ENCODE results near the gene MAML3.

Gene MAML3

DNA sequence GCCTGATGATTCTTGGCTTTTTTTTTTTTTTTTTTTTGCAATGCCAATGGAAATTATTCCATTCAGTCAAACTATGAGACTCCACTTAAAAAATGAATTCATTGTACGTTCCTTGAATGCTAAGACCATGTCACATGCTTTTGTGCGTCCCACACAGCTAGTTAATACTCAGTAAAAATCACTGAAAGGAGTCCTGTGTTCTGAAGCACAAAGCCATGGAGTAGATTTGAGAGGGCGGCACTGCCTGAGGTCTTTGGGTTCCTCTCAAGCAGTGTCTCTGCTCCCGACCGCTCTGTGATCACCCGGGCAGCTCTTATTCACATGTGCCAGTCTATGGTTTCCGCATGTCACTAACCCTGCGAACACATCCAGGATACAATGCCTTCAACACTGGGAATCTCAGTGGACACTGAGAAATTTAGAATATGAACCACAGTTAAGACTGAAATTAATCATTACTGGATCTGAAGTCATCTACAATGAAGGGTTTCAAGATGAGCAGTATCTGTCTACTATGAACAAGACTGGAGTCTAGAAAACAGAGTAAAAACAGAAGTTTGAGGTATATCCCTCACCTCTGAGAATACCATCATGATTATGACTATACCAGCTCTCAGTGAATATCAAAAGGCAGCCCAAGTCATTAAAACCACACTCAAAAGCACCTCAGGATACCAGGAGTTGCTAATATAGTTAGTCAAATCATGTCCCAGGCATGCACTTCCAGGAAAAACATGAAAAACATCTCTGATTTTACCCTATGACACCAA is 295.4 kb downstream of the MAML3 start:
- no peak overlapping the region for H3K27ac ChIP-seq
- no peak for DNase-seq (ENCODE audit: low read depth, low spot score)

DNA sequence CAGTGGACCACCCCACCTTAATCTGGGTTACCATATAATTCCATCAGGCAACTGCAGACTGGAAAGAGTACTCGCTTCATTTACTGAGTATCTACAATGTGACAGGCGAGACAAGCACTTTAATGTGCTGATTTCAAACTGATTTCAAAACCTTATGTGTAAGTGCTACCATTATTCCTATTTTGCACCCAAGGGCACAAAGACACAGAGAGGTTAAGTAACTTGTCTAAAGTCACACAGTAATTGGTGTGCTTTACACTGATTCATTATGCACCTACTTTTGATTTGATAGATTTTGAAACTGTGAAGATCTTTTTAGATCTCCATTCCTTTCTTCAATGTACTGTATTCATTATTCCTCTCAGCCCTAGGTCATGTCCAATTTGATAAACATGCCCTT is 296.0 kb downstream of the MAML3 start:
- no peak for DNase-seq (ENCODE audit: low read depth, low spot score)
- no peak overlapping the region for H3K27ac ChIP-seq

DNA sequence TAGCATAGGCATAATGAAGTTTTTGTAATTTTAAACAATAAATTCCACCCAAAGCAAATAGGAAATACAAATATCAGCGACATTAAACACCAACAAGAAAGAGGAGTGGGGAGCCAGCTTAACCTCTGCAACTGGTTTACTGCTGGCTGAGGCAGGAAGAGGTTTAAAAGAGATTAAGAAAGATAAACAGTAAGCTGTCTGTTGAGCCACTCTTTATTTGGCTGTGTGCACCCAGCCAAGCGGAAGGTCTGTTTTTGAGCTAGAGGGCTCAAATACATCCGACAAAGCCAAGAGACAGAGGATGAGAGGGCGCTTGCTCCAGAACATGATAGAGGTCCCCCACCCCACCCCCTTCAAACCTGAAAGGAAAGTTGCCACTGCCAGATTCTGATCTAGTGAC is 297.0 kb downstream of the MAML3 start:
- no peak overlapping the region for H3K27ac ChIP-seq

DNA sequence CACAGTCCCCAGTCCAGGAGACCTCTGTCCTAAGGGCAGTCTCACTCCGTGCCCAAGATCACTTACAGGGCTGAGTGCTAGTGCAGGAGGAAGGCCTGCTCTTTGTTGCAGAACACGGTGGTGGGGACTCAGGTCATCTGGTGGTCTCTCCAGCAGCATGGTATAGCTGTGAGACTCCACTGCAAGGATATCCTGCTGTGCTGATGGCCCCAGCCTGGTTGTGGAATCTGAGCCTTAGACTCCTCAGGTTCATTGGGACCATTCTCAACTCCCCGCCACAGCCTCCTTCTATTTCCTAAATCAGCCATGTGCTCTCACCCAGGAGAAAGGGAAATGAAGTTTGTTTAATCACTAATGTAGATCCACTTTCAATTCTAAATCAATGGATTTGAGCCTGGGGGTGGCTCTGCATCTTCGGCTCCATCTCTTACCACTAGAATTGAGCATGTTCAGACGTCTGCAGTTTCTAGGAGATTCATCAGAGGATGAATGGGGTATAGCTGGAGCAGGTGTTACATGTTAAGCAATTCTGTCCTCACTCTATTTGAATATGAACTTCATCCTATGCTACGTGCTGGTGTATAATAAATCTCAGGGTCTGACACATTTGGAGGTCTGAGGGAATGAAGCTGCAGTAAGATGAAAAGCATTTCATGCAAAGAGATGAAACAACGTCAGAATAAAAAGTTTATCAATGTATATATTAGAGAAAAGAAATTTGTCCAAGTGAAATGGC is 299.1 kb downstream of the MAML3 start:
- DNase-seq (ENCODE audit: low read depth, low spot score): no peak
- no peak overlapping the region for H3K27ac ChIP-seq

More for the DNA sequence above, 297.0 kb downstream of the MAML3 start:
- DNase-seq (ENCODE audit: low read depth, low spot score): no peak

DNA sequence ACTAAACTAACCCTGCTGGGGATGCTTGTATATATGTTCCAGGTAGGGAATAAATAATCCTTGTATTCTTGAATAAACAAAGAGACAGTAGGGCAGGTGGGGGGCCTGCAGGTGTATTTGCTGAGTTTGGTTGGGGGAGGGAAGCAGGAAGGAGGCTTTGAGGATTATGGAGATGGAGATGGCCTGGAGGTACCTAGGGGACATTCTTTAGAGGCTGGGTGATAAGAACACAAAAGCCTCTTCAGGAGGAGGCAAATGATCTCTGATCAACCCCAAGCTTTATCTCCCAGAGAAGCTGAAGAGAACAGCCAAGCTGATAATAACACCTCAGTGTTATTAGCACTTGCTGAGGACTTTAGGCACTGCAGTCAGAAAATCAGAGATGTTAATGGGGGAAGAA is 300.7 kb downstream of the MAML3 start:
- no peak for DNase-seq (ENCODE audit: low read depth, low spot score)
- H3K27ac ChIP-seq: no peak overlapping the region

DNA sequence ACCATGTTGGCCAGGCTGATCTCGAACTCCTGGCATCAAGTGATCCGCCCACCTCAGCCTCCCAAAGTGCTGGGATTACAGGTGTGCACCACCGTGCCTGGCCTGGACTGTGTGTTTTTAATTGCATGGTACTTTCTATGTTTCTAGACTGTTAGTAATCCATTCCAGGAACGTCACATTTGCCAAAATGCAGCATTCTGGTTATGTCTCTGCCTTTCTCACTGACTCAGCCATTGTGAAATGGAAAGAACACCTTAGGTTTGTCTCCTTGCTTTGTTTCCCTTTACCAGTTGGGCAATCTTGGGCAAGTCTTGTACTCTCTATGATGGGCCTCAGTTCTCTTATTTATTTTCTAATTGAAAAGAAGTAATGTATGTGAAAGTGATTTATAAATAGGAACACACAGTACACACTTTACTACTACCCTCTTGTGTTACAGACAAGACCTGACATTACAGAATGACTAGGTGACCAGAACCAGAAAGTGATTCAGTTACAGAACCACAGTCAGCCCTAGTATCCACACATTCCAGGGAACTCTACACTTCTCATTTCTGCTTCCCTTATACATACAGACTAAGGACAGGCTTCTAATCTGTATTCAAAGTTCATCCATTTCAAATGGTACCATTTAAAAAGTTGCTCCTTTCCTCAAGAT is 301.2 kb downstream of the MAML3 start:
- H3K27ac ChIP-seq: no peak overlapping the region
- DNase-seq (ENCODE audit: low read depth, low spot score): no peak

DNA sequence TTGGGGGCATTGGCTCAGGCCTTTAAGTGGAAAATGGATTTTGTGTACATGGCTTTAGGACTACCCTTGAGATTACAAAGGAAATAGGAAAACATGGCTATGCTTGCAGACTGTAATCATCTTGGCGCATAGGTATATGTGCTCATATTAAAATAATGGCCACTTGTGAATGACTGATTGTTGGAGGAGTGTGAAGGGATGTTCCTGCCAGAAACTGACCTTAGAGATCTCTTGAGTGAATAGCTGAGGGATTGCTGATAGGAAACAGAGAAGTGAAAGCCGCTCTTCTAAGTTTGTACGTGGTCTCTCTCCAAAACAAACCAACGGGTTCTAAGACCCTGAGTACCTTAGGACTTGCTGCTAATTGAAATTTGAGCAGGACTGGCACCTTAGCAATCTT is 302.3 kb downstream of the MAML3 start:
- DNase-seq (ENCODE audit: low read depth, low spot score): no peak
- no peak overlapping the region for H3K27ac ChIP-seq

DNA sequence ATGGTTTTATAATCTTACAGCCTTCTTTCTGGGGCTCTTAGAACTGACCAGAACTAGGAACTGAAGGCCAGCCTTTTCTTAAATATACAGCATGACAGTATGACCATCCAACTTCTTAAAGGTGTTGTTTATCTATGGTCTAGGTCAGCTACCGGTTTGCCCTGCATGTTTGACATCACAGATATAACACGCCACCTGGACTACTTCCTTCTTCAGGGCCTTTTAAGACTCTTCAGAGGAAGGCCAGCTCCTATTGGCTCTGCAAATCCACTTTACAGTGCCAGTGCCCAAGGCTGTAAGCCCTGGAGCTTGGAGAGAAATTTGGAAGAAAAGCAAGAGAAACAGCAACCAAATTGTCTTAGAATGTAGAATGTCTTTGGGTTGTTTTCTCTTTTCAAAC is 302.9 kb downstream of the MAML3 start:
- H3K27ac ChIP-seq: no peak overlapping the region
- DNase-seq (ENCODE audit: low read depth, low spot score): no peak

DNA sequence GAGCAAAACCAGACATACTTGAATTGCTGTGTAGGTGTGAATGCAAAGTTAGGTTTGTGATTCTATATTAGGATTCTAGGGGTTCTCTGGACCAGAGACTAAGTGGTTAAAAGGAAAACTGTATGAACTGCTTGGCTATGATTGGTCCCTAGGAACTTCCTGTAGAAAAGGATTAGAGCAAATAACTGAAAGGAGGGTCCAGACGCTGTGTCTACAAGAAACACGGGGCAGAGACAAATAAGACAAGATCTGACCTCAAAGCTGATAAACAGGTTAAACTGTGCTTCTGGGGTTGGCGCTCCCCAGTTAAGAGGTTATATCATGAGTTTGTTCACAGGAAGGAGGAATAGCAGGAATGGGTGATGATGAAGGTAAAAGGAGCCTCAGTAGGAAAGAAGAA is 304.8 kb downstream of the MAML3 start:
- DNase-seq (ENCODE audit: low read depth, low spot score): no peak
- H3K27ac ChIP-seq: no peak overlapping the region

DNA sequence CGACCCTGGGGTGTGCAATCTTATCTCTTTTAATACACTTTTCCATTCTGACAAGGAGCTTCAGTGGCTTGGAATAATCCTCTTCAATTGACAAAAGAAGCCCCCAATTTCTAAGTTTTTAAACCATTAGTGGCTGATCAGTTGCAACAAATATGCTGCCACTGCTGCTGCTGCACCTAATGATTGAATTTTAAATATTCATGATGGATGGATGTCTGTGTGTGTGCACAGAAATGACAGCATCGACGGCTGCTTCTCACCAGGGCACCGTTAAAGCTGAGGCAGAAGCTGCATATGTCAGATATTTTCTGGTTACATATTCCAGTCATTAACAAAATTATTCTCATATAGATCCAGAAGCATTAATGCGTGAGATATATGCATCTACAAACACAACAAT is 306.0 kb downstream of the MAML3 start:
- no peak overlapping the region for H3K27ac ChIP-seq
- DNase-seq (ENCODE audit: low read depth, low spot score): no peak

DNA sequence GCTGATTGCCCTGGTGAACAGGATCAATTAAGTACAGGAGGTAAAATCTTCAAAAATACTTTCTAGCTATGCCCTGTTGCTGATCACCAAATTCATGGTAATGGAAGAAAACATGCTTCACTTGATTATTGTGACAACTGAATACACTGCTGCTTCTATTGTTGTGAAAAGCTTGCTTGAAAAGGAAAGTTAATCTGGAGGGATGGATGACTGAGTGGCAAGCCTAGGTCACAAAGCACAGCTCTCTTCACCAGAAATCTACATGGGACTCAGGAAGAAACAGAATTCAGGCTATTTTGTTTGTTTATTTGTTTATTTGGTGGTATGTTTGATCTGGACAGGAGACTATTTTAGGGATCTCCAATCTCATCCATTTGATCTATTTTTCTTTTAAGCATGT is 306.4 kb downstream of the MAML3 start:
- H3K27ac ChIP-seq: no peak overlapping the region
- DNase-seq (ENCODE audit: low read depth, low spot score): no peak

DNA sequence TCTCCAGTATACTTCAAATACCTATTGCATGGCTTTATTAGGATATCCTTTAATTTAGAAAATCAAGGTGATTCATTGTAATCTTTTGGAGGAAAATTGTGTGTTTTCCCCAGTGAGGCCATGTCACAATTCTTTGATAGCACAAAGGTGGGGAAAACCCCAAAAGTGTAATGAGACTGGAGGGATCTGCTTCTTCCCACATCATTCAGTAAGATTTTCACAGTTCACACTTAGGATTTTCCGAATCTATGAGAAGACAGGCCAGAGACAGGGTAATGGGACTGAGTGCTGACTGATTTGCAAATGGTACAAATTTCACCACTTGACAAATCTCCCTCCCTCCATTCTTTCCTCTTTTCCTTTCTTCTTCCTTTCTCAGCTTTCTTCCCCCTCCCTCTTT is 307.2 kb downstream of the MAML3 start:
- DNase-seq (ENCODE audit: low read depth, low spot score): no peak
- no peak overlapping the region for H3K27ac ChIP-seq

DNA sequence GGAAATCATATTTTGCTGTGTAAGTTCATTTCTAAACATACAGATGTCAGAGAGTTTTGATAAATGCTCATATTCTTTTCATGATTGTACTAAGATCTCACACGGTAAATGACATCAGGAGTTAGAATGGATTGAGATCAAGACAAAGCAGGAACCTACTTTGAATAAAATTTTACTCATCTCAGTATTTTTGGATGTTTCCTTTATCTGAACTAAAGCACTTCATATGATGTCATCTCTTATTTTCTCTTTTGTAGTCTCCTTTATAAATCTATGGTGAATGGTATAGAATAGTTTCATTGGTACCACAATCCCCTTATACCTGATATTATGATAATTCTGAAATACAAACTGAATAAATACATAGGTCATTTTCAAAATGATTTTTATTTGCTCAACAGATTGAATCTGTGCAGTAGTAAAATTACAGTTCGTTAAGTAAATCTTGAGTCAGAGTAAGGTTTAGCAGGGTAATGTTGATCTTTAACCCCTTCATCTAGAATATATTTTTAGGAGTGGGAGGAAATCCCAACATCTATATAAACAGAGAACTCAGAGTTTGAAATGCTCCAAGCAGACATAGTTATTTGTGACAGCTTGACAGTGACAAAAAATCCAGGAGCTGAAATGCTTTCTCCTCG is 308.4 kb downstream of the MAML3 start:
- DNase-seq (ENCODE audit: low read depth, low spot score): no peak
- no peak overlapping the region for H3K27ac ChIP-seq

DNA sequence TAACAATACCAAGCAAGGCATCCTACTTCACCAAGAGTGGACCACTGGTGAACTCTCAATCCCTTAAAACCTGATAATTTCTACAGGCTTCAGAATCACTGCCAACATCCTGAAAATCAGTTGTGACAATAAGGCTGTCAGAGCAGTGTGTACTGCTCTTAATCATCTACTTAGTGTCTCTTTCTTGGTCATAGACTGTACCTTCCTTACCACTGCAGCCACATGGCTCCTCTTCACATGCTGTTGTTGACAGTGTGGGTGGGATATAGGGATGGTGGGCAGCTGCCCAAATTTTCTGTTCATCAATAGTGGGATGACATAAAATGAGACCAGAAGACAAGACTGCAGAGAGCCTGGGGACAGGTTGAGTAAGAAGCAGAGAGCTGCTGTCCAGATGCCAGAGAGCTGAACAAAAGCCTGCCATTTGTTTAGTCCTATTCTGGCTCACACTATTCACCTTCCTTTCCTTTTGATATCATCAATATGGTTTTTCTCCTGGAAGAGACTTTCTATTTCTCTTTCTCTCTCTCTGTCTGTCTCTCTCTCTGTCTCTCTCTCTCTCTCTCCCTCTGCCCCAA is 309.4 kb downstream of the MAML3 start:
- no peak for DNase-seq (ENCODE audit: low read depth, low spot score)

DNA sequence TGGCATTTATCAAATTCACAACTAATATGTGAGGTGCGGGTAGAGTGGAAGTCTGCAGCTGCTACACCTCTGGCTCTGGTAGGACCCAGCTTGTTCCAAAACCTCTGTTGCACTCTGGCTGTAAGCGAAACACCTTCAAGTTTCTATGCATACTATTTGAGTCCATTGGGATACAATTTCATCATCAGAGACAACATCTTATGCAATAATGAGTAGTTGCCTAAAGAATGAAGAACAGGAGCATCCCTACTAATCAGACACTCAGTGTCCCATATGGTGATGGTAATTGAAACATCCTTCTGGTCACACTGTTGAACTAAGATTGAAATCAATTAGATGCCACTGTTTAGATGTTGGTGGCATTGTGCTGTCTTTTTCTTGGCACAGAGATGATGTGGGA is 309.9 kb downstream of the MAML3 start:
- no peak overlapping the region for H3K27ac ChIP-seq
- no peak for DNase-seq (ENCODE audit: low read depth, low spot score)

More for the DNA sequence above, 309.4 kb downstream of the MAML3 start:
- no peak overlapping the region for H3K27ac ChIP-seq

DNA sequence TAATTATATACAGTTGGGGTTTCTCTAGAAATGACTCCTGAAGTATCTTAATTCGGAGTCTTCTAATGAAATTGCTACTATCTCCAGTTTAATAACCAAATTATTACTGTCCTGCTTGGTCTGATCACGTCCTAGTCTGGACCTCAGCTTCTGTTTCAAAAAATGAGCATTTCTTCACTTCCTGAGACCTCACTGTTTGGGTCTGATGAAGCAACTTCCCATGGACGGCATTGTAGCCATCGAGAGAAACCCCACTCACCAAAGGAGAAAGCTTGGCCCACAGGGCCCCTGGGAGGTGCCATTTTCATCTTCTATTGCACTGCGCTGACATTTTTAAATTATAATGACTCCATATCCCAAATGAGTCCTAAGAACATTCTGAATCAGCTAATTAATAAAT is 310.3 kb downstream of the MAML3 start:
- no peak for DNase-seq (ENCODE audit: low read depth, low spot score)
- H3K27ac ChIP-seq: no peak overlapping the region

DNA sequence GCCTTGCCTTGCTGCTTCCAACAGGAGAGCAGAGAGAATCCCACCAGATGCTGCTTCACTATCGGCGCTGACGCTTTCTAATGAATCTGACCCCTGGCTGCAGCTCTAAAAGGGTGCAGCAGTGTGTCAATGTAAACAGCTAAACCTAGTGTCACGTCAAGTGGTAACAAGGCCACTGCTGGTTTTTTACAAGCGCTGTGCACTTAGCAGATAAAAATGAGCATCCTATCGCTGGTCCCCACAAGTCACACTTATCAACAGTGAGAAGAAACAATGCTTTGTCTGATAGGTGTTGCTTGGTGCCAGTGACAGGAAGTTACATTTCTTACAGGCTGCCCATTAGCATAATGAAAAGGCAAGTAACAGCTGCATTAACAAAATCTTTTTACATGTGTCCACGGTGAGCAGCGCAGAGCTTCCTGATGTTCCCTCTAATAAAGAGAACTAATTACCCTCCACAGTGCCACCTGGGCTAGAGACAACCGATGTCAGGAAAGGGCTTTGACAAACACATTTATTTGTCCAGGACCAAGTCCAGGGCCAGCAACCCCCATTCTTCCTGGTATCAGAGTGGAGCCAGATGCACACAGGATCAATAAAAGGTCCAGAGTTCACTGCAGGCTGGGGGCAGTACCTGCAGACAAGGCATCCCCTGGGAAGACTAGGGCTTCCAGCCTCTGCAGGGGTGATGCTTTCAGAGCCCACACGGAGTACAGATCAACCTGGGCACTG is 312.4 kb downstream of the MAML3 start:
- H3K27ac ChIP-seq: no peak overlapping the region
- no peak for DNase-seq (ENCODE audit: low read depth, low spot score)

DNA sequence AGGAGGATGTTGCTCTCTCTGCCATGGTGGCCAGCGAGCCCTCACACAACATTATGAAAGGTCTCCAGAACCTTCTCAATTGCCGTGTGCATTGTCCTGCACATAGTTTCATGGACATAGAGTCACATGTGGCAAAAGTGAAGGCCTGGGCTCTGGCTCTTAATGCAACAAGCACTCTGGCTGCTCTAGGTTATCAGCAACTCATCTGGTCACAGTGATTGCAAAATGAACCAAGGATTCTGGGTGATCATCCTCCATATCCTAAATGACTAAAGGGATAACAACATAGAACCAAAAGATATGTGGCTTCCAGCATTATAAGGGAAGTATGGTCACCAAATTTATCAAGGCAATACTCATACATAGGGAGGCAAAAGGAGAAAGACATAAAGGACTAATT is 313.2 kb downstream of the MAML3 start:
- no peak for DNase-seq (ENCODE audit: low read depth, low spot score)
- H3K27ac ChIP-seq: no peak overlapping the region

DNA sequence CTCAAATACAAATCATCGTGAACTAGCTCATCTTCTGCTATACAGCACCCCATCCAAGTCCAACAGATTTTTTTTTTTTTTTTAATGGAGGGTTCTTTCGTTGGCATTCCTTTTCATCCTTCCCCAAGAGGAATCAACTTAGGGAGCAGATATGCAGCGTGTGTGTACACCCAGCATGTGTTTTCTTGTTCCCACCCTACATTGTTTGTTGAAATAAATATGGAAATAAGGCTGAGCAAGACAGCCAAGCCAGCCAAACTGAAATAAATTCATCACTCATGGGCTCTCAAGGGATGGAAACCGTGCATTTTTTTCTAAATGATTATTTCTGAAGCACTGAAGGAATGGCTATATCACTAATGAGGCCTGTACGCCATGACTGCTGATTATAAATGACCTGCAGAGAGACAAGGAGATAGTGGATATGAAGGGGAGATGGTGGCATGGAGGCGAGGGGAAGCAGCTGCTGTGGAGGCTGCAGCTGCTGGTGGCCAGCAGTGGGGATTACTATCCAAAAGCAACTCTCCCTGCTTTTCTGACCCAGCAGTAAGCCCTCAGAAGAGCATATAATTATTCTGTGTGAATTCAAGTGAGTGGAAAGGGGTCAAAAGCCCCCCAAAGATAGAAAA is 314.5 kb downstream of the MAML3 start:
- H3K27ac ChIP-seq: no peak overlapping the region
- DNase-seq (ENCODE audit: low read depth, low spot score): no peak
